ENCODE results near the gene FGF14.

The FGF14 gene

DNA sequence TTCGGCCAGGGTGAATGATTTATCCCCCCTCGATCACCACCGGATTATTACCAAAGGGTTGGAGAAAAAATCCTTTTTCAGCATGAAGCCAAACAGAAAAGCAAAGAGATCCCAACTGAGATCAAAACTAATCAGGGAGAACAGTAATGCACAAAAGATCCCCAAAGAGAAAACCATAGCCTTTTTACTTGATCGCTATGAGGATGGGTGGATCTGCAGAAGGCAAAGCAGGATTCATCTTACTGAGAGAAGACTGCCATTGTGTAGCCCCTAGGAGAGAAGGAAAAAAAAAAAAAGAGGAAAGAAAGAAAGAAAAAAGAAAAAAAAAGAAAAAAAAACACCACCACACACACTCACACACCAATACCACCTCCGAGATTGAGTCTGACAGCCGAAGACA lies at the start of gene FGF14:
Gene FGF14, minus strand, starts transcription at position 283 of the 400 bp plus-strand sequence.
- Histone ChIP-seq H3K79me2 (ENCODE audit: control insufficient read depth, insufficient read depth, low read length, unreplicated experiment) (no peaks in the 10 kb centered on the region), H3K27me3 (ENCODE audit: insufficient read depth, low read length) (peaks cover 30% of the 10 kb centered on the region), H3K27ac (ENCODE audit: low read depth, low read length) (no peak within 1 kb of the TSS), H3K4me3 (ENCODE audit: low read depth, low read length) (peak within 1 kb of the TSS; percentile 75), H2AFZ (ENCODE audit: low read length, unreplicated experiment) (peak within 1 kb of the TSS; percentile 57), H3K4me1 (ENCODE audit: control insufficient read depth, insufficient read depth, low read length, unreplicated experiment) (peaks cover 5% of the 10 kb centered on the region), H3K36me3 (ENCODE audit: insufficient read depth, low read length) (no peaks in the 10 kb centered on the region)

DNA sequence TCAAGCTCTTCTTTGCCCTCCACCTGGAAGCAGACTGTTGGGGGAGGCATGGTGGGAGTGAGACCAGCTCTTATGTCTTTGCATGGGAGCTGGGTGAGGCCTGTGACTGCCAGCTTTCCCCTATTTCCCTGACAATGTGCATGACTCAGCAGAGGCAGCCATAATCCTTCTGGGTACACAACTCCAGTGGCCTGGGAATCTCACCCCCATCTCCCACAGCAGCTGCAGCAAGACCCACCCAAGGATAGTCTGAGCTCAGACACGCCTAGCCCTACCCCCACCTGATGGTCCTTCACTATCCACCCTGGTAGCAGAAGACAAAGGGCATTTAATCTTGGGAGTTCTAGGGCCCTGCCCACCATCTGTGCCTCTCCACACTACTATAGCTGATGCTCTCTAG lies 41.4 kb upstream of the FGF14 start:
- Histone ChIP-seq H3K79me2 (ENCODE audit: control insufficient read depth, insufficient read depth, low read length, unreplicated experiment) (no peaks in the 10 kb centered on the region), H3K27ac (ENCODE audit: low read depth, low read length) (no peak overlapping the region), H3K36me3 (ENCODE audit: insufficient read depth, low read length) (no peaks in the 10 kb centered on the region), H3K27me3 (ENCODE audit: insufficient read depth, low read length) (0 out of 2 replicates have a peak, but pooled peaks cover 3% of the 10 kb centered on the region), H3K4me3 (ENCODE audit: low read depth, low read length) (no peak overlapping the region), H3K4me1 (ENCODE audit: control insufficient read depth, insufficient read depth, low read length, unreplicated experiment) (no peaks in the 10 kb centered on the region), H2AFZ (ENCODE audit: low read length, unreplicated experiment) (no peak overlapping the region)

DNA sequence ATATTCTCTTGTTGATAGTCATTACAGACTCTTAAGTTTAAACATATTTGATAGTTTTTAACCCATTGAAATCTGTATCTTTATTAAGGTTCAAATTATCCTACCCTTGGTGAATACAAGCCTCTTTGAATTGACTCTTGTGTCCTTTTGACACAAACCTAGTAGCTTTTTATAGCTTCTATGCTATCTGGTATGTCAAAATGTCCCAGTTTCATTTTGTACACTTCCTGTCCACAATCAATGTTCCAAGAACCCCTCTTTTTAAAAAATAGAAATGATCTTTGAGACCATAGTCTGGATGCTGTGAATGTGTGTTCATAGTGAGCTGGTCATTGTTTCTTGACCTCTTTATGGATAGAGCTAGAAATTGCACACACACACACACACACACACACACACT lies 39.2 kb upstream of the FGF14 start:
- H3K27ac ChIP-seq (ENCODE audit: low read depth, low read length) = no peak overlapping the region
- no peaks in the 10 kb centered on the region for H3K79me2 ChIP-seq (ENCODE audit: control insufficient read depth, insufficient read depth, low read length, unreplicated experiment)
- no peaks in the 10 kb centered on the region for H3K36me3 ChIP-seq (ENCODE audit: insufficient read depth, low read length)
- no peak overlapping the region for H3K4me3 ChIP-seq (ENCODE audit: low read depth, low read length)
- no peak overlapping the region for H2AFZ ChIP-seq (ENCODE audit: low read length, unreplicated experiment)
- 0 out of 2 replicates have a peak, but pooled peaks cover 3% of the 10 kb centered on the region for H3K27me3 ChIP-seq (ENCODE audit: insufficient read depth, low read length)
- H3K4me1 ChIP-seq (ENCODE audit: control insufficient read depth, insufficient read depth, low read length, unreplicated experiment) = no peaks in the 10 kb centered on the region

DNA sequence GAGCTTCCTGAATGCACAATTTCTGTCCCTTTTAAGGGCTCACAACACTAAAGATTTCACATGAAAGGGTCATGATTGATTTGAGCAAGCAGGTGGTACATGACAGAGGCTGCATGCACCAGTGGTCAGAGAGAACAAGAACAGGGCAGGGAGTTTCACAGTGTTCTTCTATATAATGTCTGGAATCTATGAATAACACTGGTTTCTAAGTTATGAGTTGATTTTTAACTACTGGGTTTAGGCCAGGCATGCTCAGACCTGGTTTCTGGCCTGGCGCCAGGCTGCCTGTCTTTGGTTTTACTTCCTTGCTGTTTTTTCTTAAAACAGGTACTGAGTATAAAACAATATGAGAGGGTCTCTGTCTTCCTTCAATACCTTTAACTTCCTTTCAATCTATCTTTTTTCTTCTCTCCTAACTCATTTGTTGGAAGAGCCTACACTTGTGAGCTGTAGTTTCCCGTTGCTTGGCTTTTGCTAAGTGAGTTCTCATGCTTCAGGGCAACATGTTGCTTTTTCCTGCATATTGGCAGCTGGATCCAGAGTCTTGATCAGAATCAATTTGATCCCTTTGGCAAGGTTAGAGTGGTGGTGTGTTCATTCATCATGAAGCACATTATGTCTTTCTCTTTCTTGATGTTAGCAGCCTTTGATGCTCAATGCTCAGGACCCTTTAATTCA lies 38.5 kb upstream of the FGF14 start:
- no peak overlapping the region for H2AFZ ChIP-seq (ENCODE audit: low read length, unreplicated experiment)
- no peak overlapping the region for H3K4me3 ChIP-seq (ENCODE audit: low read depth, low read length)
- H3K36me3 ChIP-seq (ENCODE audit: insufficient read depth, low read length) = no peaks in the 10 kb centered on the region
- H3K27me3 ChIP-seq (ENCODE audit: insufficient read depth, low read length) = 0 out of 2 replicates have a peak, but pooled peaks cover 3% of the 10 kb centered on the region
- no peaks in the 10 kb centered on the region for H3K4me1 ChIP-seq (ENCODE audit: control insufficient read depth, insufficient read depth, low read length, unreplicated experiment)
- H3K27ac ChIP-seq (ENCODE audit: low read depth, low read length) = no peak overlapping the region
- no peaks in the 10 kb centered on the region for H3K79me2 ChIP-seq (ENCODE audit: control insufficient read depth, insufficient read depth, low read length, unreplicated experiment)

DNA sequence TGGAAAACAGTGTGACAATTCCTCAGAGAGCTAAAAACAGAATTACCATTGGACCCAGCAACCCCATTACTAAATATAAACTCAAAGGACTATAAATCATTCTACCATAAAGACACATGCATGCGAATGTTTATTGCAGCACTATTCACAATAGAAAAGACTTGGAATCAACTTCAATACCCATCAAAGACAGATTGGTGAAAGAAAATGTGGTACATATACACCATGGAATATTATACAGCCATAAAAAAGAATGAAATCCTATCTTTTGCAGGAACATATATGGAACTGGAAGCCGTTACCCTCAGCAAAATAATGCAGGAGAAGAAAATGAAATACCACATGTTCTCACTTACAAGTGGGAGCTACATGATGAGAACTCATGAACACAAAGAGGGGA lies 20.8 kb upstream of the FGF14 start:
- Histone ChIP-seq H3K27ac (ENCODE audit: low read depth, low read length) (no peak overlapping the region), H3K79me2 (ENCODE audit: control insufficient read depth, insufficient read depth, low read length, unreplicated experiment) (no peaks in the 10 kb centered on the region), H3K36me3 (ENCODE audit: insufficient read depth, low read length) (no peaks in the 10 kb centered on the region), H2AFZ (ENCODE audit: low read length, unreplicated experiment) (no peak overlapping the region), H3K27me3 (ENCODE audit: insufficient read depth, low read length) (peaks cover 6% of the 10 kb centered on the region; the same call in 1 of the 2 replicates), H3K4me3 (ENCODE audit: low read depth, low read length) (no peak overlapping the region), H3K4me1 (ENCODE audit: control insufficient read depth, insufficient read depth, low read length, unreplicated experiment) (no peaks in the 10 kb centered on the region)

DNA sequence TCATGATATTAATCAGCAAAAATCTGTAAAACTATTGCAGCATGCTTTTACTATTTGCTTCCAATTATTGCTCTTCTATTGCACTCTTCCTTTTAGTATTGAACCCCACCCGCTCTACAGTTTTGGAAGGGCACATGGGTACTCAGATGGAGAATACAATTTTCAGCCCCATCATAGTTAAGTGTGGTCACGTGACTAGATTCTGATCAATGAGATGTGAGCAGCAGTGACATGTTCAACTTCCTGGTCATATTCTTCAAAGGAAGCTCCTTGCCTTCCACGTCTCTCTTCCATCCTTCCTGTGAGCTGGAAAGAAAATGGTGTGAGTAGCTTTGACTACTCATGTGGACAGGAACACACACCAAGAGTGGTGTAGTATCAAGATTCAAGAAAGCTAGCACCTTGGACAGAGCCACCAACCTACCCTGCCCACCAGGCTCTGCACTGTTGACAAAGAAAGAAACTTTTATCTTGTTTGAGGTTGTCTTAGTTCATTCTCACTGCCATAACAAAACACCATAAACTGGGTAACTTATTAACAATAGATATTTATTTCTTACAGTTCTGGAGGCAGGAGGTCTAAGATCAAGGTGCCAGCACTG lies 3.8 kb upstream of the FGF14 start:
- peaks cover 49% of the 10 kb centered on the region for H3K27me3 ChIP-seq (ENCODE audit: insufficient read depth, low read length)
- no peak overlapping the region for H2AFZ ChIP-seq (ENCODE audit: low read length, unreplicated experiment)
- H3K4me1 ChIP-seq (ENCODE audit: control insufficient read depth, insufficient read depth, low read length, unreplicated experiment) = no peaks in the 10 kb centered on the region

DNA sequence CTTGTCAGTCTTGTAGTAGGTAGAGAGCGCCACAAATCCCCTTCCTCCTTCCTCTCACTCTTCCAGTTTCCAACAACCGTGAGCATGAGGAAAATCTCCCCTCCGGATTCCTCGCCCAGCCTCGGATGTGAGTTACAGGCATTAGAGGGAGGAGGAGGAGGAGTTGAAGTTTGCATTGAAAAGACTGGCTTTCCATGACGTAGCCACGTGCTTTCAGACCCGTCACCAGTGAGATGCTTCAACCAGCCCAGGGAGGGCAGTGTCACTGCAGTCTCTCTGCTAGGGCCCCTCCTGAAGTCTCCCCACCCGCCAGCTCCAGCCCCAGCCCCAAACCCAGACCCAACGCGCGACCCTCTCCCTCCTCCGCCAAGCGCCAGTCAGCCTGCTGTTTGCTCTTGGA lies 442 bp upstream of the FGF14 start:
- H2AFZ ChIP-seq (ENCODE audit: low read length, unreplicated experiment) = peak overlapping the region; percentile 57
- peaks cover 35% of the 10 kb centered on the region for H3K27me3 ChIP-seq (ENCODE audit: insufficient read depth, low read length)
- no peaks in the 10 kb centered on the region for H3K79me2 ChIP-seq (ENCODE audit: control insufficient read depth, insufficient read depth, low read length, unreplicated experiment)
- peaks cover 5% of the 10 kb centered on the region for H3K4me1 ChIP-seq (ENCODE audit: control insufficient read depth, insufficient read depth, low read length, unreplicated experiment)
- H3K4me3 ChIP-seq (ENCODE audit: low read depth, low read length) = peak overlapping the region; percentile 75
- H3K36me3 ChIP-seq (ENCODE audit: insufficient read depth, low read length) = no peaks in the 10 kb centered on the region
- H3K27ac ChIP-seq (ENCODE audit: low read depth, low read length) = no peak overlapping the region

More for the DNA sequence above, 3.8 kb upstream of the FGF14 start:
- H3K27ac ChIP-seq (ENCODE audit: low read depth, low read length) = no peak overlapping the region
- no peak overlapping the region for H3K4me3 ChIP-seq (ENCODE audit: low read depth, low read length)
- no peaks in the 10 kb centered on the region for H3K79me2 ChIP-seq (ENCODE audit: control insufficient read depth, insufficient read depth, low read length, unreplicated experiment)
- no peaks in the 10 kb centered on the region for H3K36me3 ChIP-seq (ENCODE audit: insufficient read depth, low read length)

DNA sequence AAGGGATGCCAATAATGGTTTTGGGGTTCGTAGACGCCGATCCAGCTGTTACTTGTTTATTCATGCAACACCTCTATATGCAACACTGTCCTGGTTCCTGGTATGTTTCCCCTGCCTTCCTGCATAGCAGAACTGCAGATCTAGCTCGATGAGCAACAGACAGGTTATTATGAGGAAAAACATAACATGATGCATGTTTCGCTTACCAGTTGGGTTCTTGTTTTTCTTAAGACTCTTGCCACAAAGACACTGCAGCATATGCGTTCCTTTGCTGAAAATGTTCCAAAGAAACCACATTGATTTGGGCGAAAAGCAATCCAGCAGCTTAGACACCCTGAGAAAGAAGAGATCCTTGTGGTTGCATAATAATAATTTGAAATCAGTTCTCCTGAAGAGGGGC lies 583 bp downstream of the FGF14 start:
- Histone ChIP-seq H3K36me3 (ENCODE audit: insufficient read depth, low read length) (no peaks in the 10 kb centered on the region), H3K79me2 (ENCODE audit: control insufficient read depth, insufficient read depth, low read length, unreplicated experiment) (no peaks in the 10 kb centered on the region), H3K4me3 (ENCODE audit: low read depth, low read length) (peak overlapping the region; percentile 75), H3K4me1 (ENCODE audit: control insufficient read depth, insufficient read depth, low read length, unreplicated experiment) (peaks cover 5% of the 10 kb centered on the region), H3K27ac (ENCODE audit: low read depth, low read length) (no peak overlapping the region), H3K27me3 (ENCODE audit: insufficient read depth, low read length) (peaks cover 25% of the 10 kb centered on the region), H2AFZ (ENCODE audit: low read length, unreplicated experiment) (peak overlapping the region; percentile 46)

DNA sequence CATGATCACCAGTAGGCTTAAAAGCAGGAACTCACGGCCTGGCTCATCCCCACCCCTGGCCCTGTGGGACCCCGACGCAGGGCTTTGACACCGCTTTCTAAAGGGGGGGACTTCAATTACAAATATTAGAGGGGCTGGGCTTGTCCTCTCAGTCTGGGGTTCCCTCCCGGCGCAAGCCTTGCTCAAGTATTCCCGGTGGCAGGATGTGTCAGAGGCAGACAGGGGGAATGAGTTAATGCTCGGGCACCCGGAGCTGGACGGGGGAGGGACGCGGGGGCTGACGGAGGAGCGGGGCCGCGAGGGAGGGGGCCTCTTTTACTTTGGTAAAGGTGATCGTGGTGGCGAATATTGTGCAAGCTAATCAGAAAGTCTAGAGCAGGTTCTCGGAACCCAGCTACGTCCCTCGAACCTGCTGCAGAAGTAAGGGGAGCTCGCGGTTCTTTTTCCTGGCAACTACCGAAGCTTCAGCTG lies 1.1 kb downstream of the FGF14 start:
- H3K27me3 ChIP-seq (ENCODE audit: insufficient read depth, low read length) = peaks cover 20% of the 10 kb centered on the region
- H2AFZ ChIP-seq (ENCODE audit: low read length, unreplicated experiment) = peak overlapping the region; percentile 46
- peaks cover 5% of the 10 kb centered on the region for H3K4me1 ChIP-seq (ENCODE audit: control insufficient read depth, insufficient read depth, low read length, unreplicated experiment)
- H3K27ac ChIP-seq (ENCODE audit: low read depth, low read length) = no peak overlapping the region
- no peaks in the 10 kb centered on the region for H3K79me2 ChIP-seq (ENCODE audit: control insufficient read depth, insufficient read depth, low read length, unreplicated experiment)
- H3K36me3 ChIP-seq (ENCODE audit: insufficient read depth, low read length) = no peaks in the 10 kb centered on the region
- H3K4me3 ChIP-seq (ENCODE audit: low read depth, low read length) = peak overlapping the region; percentile 75

DNA sequence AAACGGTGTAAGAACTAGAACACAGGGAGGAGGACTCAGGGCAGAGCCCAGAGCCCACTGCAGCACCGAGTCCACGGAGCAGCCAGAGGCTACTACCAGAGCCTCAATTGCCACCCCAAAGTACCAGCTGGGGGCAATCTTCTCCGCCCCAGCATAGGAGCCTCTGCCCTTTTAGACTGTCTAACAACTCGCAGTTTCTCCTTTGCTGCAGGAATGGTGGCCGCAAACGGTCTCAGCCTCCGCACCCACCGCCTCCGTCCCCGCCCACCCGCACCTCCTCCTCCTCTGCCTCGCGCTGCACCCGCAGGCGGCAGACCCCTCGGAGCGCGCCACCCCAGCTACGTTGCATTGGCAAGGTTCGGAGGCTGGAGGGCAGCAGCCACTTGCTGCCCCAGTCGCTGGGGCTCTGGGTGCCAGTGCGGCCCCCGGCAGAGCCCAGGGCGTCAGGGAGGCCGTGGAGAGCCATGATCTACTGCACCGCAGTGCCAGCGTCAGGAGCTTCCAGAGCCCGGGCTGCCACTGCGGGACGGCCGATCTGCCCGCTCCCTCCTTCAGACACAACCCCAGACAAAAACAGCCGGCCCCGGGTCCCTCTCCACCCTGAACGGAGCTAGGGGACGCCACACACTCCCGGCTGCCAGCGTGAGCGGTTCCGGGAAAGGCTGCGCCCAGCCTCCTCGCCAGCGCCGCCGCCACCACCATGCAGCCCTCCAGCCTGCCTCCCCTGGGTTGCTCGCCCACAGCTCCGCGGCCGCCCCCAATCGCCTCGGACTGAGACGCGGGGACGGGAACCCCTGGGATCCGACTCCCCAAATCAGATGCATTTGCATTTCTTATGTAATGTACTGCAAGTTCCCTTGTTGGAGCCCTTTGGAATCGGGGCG lies 1.8 kb downstream of the FGF14 start:
- Histone ChIP-seq H2AFZ (ENCODE audit: low read length, unreplicated experiment) (peak overlapping the region; percentile 79), H3K27ac (ENCODE audit: low read depth, low read length) (no peak overlapping the region), H3K27me3 (ENCODE audit: insufficient read depth, low read length) (peaks cover 13% of the 10 kb centered on the region), H3K4me3 (ENCODE audit: low read depth, low read length) (peak overlapping the region; percentile 75), H3K79me2 (ENCODE audit: control insufficient read depth, insufficient read depth, low read length, unreplicated experiment) (no peaks in the 10 kb centered on the region), H3K36me3 (ENCODE audit: insufficient read depth, low read length) (no peaks in the 10 kb centered on the region), H3K4me1 (ENCODE audit: control insufficient read depth, insufficient read depth, low read length, unreplicated experiment) (peaks cover 8% of the 10 kb centered on the region)
